IPS DF 4.7 (cell line): ENCODE results near the gene JAM3.
"Not testable (repeated sequence)": the region's sequence is repeated elsewhere in the genome, so short reads cannot be mapped to it uniquely, and the experiment has no call there.

Source experiments
- DNase-seq: peaks from one replicate; pipeline ENCODE4 v3.0.0-alpha.2; 2013; ENCODE audit warnings: low spot score; ENCODE audit errors: extremely low read depth

Gene JAM3

DNA sequence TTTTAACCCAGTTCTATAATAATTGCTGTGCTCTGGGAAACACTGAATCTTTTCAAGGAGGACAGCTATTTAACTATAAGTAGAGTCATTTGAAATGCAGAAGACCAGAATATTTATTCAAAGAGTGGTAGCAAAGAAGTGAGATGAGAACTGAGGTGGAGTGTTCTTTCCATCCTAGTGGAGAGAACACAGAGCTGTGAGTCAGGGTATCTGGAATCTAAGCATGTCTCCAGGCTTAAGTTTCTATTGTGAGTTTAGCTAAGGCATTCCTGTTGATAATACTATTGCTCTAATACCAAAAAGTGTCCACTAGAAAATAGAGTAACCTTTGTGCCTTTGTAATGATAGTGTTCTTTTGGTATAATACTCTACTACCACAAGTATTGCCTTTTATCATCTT lies 32.4 kb downstream of the JAM3 start:
- DNase-seq = no peak

DNA sequence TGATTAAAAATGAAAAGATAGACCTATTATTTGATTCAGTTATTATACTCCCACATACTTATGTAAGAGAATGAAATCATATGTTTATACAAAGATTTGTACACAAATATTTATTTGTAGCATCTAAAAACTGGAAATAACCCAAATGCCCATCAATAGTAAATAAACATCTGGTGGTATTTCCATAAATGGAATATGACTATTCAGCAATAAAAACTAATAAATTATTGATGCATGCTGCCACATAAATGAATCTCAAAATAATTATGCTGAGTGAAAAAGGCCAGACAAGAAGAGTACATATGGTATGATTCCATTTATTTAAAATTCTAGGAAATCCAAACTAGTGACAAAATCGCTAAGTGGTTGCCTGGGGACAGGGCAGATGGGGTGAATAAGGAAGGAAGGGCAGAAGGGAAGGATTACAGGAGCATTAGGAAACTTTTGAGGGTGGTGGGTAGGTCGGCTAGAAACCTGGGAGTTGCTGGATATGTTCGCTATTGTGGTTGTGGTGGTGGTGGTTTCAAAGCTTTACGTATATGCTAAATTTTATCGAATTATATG lies 41.5 kb downstream of the JAM3 start:
- no peak for DNase-seq

DNA sequence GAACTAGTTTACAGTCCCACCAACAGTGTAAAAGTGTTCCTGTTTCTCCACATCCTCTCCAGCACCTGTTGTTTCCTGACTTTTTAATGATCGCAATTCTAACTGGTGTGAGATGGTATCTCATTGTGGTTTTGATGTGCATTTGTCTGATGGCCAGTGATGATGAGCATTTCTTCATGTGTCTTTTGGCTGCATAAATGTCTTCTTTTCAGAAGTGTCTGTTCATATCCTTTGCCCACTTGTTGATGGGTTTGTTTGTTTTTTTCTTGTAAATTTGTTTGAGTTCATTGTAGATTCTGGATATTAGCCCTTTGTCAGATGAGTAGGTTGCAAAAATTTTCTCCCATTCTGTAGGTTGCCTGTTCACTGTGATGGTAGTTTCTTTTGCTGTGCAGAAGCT lies 44.9 kb downstream of the JAM3 start:
- not testable (repeated sequence) for DNase-seq

DNA sequence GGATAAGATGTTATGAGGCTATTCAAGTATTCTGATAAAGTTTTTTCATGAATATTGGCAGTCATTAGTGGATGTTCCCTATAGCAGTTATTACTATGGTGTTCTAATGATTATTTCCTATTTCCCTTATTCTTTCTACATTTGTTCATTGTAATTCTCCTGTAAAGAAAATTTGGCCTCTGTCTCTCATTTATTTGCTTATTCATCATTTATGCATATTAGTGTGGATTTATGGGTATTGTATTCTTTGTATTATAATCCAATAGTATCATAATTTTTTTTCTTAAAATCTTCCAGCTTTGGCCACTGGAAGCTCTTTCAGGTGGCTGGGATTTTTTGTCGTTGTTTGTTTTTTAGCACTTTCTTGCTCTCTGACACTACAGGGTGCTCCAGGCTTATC lies 47.3 kb downstream of the JAM3 start:
- no peak for DNase-seq

DNA sequence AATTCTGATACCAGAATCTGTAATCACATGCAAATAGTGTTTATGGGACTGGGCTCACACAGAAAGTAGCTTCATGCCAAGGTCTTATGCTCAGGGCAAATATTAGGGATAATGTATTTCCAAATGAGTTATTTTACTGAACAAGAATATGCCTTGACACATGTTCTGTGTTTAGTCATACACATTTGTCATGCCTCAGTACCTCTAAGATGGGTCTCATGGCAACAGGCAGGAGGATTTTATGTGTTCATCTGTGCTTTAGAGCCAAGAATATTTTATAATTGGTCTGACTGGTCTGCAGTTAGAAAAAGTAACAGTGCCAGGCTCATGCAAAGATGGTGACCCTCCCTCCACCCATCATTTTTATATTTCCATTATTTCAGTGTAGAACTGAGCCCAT lies 49.1 kb downstream of the JAM3 start:
- DNase-seq = no peak

DNA sequence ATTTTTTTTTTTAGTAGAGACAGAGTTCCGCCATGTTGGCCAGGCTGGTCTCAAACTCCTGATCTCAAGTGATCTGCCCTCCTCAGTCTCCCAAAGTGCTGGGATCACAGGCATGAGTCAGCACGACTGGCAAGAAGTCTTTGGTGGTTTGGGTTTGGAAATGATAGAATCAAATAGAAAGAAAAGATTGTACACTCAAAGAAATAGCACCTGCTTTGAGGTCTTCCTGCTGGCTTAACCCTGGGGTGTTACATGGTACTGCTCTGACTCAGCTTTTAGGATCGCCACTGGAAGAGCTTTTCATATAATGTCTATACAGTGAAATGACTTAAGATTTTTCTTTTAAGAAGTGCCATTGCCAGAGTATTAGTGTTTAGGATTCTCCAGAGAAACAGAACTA lies 50.2 kb downstream of the JAM3 start:
- DNase-seq = no peak

DNA sequence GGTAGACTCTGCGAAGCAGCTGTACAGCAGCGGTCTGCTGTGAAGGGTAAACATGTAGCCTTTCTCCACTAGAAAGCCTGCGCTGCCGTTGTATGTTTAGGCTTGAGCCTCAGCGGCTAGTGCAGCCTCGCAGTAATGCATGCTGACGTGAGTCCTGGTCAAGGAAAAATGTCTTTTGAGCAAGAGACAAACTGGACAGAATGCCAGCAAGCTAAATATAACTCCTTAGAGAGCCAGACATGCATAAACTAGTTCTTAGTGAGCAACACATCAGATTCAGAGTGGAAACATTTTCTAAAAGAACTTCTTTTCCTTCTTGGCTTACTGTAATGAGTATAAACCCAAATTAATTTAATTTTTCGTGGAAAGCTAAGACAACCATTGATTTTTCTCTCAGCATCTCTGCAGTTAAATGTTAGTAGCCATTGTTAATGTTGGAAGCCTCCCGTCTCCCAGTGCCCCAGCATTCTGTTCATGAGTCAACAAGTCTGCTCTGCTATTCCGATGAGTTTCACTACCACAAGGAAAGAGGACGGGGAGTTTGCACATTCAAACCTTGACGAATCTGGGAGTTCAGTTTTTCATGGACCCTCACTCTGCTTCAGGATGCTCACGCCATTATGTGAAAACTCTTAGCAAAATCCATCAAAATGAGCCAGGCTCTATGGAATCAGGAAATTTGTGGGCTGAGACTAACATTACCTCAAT lies 51.4 kb downstream of the JAM3 start:
- DNase-seq = no peak

DNA sequence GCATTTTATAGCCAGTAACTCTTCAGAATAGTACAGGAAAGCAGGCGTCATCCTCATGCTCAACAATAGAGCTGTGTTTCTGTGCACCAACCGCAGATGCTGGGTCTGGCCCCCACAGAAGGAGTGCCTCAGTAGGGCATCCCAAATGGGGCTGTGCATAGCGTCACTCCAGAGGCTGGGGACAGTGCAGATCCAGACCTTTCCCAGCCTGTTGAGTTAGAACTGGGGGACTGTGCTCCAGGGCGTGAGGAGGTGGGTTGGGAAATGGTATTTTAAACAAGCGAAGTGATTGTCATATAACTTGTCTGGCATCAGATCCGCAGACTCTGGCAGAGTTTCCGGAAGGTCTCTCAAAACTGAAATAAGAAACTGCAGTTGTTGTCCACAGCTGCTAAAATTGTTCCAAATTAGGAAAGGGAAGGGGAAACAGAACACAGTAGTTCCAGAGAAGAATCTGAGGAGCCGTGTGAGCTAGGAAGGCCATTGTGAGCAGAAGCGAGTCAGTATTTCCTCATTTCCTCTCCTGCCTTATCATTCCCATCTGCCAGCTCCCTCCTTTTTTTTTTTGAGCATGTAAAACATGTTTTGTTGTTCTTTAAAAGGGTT lies 52.2 kb downstream of the JAM3 start:
- no peak for DNase-seq

DNA sequence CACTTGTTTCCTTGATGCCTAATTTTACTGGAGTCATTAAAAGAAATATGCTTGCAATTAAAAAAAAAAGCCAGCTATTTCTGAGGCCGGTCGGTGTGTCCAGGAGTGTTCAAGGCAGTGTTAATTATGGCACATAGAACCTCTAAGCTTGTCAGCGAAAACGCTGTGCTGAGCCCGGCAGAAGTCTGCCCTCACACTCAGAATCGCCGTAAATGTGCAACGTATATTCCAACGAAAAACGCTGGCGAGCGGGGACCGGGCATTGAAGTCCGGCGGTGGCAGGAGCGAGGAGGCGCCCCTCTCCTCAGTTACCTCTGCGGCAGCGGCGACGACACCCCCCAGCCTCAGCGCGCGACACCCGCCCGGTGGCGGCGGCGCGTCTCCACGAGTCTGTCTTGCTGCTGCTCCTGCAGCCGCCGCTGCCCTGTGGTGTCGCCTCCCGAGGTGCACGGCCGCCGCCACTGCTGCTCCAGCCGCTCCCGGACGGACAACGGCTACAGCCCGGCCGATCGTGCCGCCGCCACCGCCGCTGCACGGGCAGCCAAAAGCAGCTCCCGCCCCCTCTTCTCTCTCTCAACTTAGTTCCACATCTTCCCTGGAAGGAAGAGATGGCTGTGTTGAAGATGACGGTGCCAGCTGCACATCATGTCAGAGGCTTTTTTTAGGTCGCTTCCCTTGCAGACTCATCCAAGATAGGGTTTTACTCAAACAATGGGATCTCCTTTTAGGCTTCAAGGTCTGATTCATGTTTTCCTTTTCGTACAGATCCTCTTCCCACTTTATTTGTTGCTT lies 56.0 kb downstream of the JAM3 start:
- no peak for DNase-seq

DNA sequence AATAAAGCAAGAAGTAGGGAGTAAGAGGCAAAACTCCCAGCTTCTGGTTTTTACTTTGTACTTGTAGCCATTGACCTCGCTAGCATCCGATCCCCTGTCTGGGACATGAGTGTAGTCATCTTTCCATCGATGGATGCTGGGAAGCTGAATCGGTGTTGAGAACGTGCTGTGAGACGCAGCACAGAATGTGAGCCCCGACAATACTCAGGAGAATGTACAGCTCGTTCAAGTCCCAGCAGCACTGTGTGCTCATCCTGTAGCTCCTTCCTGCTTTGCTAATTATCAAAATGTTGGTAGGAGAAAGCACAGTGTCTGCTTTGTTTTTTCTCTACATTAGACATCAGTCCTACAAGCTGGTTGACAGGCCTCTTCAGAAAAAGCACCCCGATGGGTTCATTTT lies 56.6 kb downstream of the JAM3 start:
- DNase-seq = no peak

DNA sequence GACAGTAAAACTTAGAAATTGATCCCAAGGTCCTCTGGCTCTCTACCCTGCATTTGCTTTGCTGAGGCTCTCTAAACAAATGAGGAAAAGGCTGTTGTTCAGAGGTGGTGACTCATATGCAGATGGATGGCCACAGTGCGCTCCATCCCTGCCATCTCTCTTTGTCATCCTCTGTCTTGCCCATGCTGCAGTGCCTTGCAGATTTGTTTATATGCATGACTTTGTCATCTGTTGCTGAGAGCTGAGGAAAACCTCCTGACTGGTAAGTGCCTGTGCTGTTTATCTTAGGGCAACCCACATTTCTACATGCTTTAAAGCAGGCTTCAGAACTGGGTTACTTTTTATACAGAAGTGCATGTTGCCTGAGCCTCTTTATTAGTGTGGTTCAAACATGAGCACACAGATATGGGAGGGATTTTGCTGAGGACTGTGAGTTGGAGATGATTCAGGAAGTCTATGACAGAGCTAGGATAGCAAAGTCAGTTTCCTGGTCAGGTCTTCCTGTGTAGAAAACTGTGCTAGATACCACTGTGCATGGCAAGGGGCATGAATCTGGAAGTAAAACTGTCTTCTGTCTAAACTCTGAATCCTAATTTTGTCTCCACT lies 57.4 kb downstream of the JAM3 start:
- DNase-seq = peak; percentile 30

DNA sequence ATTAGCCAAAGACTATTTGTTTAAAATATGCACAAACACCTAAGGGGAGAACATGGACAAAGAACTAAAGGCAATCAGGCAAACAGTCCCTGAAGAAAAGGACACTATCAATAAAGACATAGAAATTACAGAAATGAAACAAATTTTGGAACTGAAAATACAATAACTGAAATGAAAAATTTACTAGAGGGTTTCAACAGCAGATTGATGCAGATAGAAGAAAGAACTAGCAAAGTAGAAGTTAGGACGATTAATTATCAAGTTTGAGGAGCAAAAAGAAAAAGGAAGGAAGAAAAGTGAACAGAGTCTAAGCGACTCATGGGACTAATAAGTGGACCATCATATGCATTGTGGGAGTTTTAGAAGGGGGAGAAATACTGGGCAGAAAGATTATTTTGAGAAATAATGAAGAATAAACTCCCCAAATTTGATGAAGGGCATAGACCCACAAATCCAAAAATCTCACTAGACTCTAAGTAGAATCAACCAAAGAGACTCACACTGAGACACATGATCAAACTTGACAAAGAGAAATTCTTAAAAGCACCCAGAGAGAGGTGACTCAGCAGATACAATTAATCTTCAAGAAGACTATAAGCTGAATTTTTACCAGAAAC lies 62.9 kb downstream of the JAM3 start:
- no peak for DNase-seq

DNA sequence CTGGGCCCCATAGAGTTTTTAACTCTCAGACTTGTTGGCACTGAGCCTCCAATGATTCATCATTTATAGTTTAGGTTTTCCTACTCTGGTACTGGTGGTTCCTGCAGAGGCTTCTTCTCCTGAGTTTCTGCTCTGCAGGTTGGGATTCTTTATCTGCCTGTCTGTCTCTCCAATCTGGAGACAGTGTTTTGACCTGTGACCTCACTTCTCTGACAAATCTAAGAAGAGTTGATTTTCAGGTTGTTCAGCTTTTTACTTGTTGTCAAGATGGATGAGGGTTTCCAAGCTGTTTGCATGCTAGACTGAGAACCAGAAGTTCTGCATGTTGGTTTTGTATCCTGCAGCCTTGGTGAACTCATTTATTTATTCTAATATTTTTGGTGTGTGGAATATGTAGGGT lies 63.9 kb downstream of the JAM3 start:
- DNase-seq = no peak

DNA sequence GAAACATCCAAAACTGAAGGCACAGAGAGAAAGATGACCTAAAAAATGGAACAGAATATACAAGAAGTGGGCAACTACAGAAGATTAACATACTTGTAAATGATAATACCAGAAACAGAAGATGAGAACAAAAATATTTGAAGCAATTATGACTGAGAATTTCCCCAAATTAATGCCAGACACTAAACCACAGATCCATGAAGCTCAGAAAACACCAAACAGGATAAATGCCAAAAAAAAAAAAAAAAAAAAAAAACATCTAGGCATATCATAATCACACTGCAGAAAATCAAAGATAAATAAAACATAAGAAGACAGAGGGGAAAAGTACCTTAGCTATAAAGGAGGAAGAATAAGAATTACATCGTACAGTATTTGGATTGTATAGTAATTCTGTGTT lies 65.3 kb downstream of the JAM3 start:
- no peak for DNase-seq

DNA sequence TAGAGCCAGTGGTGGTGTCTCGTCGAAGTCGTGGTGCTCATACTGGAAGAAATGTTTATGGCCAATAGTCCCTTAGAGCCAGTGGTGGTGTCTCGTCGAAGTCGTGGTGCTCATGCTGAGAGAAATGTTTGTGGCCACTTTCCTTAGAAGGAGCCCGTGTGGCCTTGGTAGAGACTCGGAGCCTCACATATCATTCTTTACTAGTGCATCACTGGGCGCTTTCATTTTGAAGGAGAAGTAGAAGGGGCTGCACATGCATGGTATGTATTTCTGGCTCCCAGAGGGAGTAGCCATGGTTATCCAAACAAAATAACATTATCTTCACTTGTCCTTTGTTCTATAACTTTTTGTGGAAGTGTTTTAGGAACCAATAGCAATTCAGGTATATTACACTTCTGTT lies 69.5 kb downstream of the JAM3 start:
- no peak for DNase-seq

DNA sequence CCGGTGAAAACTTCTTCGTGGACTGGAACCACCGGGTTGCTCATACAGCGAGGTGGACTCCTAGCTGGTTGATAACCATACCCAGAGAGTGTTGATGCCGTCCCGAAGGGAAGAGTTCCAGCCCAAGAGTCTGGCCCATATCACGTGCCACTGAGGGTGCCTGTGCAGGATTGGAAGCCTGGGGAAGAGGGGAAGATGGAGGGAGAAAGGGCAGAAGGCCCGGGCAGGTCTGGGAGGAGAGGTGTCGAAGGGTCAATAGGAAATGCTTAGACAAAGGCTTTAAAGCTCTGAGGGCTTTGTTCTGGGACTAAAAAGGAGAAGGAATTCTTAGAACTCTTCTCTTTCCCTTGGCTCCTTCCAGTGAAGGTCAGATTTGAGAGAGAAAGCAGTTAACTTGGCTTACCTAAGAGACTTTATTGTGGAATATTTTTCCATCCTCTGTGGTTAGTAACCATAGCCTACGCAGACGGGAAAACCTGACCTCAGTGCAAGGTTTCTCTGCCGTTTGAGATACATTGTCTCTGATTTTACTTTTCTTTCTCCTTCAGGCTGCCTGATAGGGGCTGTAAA lies 70.5 kb downstream of the JAM3 start:
- DNase-seq = no peak

DNA sequence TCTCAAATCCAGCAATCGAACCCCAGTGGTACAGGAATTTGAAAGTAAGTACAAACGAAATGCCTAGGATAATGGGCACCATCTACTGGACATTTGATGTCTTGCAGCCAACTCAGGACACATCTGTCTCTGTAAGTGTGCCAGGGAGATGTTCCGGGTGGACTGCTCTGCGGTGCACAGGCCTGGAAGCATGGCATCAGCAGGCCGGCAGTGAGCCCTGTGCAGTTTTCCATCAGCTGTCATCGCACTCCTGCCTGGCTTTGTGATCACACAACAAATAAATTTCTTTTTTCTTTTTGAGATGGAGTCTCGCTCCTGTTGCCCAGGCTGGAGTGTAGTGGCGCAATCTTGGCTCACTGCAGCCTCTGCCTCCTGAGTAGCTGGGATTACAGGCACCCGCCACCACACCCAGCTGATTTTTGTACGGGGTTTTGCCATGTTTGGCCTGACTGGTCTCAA lies 71.0 kb downstream of the JAM3 start:
- peak; percentile 76 for DNase-seq

DNA sequence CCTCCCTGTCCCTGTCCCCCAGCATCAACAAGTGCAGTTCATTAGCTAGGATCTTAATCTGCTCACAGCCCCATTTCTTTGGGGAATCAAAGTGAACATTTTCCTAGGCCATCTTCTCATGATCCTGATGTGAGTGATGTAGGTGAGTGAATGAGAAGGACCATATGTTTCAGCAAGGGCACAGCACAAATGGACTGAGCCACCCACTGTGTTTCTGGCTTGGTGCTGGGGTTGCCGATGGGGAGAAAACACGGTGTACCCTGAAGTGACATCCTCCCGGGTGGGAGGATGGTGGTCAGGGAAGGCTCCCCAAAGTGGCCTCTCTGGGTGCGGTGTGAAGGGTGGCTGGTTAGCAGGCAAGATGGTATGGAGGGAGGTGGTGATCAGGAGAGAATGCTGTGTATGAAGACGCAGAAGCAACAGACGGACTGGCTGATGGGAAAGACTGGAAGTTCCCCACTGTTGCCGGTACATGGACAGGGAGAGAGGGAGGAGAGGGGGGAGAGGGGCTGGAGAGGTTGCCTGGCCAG lies 72.2 kb downstream of the JAM3 start:
- DNase-seq = no peak

DNA sequence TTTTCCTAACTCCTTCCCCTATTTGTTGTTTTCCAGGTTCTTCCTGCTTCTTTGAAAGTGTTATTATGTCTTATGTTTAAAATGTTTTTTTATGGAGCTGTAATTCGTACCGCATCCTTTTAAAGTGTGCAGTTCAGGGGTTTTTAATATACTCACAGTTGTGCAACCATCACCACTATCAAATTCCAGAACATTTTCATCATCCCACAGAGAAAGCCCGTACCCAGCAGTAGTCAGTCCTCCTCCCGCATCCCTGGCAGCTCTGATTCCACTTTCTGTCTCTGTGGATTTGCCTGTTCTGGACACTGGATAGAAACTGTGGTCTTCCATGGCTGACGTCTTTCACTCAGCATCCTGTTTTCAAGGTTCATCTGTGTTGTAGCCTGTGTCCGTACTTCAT lies 73.7 kb downstream of the JAM3 start:
- DNase-seq = no peak

DNA sequence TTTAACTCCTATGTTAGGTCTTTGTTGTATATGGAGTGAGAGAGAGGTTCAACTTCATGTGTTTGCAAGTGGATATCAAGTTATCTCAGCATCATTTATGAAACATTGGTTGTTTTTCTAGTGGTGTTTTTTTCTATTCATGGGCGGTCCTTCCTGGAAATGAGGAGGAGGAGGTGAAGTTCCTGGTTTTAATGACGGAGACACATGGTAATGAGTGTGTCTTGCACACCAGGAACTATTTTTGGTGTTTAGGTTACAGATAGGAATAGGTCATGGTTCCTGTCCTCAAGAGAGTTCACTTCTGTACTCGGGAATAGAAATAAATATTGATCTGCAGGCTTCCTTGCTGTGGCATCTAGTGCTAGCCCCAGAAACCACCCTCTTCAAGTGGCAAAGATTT lies 74.9 kb downstream of the JAM3 start:
- no peak for DNase-seq

DNA sequence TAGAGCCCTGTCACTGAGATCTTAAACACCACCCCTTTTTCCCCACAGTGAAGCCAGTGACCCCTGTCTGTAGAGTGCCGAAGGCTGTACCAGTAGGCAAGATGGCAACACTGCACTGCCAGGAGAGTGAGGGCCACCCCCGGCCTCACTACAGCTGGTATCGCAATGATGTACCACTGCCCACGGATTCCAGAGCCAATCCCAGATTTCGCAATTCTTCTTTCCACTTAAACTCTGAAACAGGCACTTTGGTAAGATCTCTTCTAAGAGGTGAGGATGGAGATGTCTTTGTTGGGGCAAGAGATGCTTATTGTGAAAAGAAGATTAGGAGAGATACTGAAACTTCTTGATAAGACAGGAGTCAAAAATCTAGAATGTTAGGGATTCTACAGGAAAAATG lies 75.9 kb downstream of the JAM3 start:
- DNase-seq = no peak
